Fibroblast of the aortic adventitia (primary cell): ENCODE data around the gene LAMB2. TPM values are rescaled to one million over a fixed set of nuclear protein-coding genes. Genes with fewer than 3 reads are reported as not detected.

Experiments
- DNase-seq: peaks from one replicate; pipeline ENCODE4 v3.0.0-alpha.2; 2010; ENCODE audit warnings: low read depth
- H3K4me3 ChIP-seq: 2 replicates; pipeline ENCODE4 v1.5.1; 2011; ENCODE audit warnings: low read depth, mild to moderate bottlenecking, control low read depth, low read length, moderate library complexity
- CTCF ChIP-seq: IDR thresholded peaks from 2 replicates; pipeline ENCODE4 v1.5.1; 2011; ENCODE audit warnings: mild to moderate bottlenecking, low read length, control low read depth, inconsistent platforms; ENCODE audit not compliant: insufficient read depth
- total RNA-seq: library from RNA; depleted of rRNA; stranded (reverse); fragments of >200 nt; gene quantifications from 2 replicates; pipeline ENCODE4 v1.2.3, GENCODE V29; 2012; ENCODE audit warnings: low replicate concordance

The LAMB2 gene
- total RNA-seq, 1 donor, result 202 TPM

GRCh38 chr3:49122886-49123545 lies 9.8 kb downstream of the LAMB2 start:
- TF ChIP-seq CTCF, result no peak
- no peak overlapping the region for H3K4me3 ChIP-seq
- DNase-seq, result no peak

GRCh38 chr3:49122451-49122850 lies 10.4 kb downstream of the LAMB2 start:
- TF ChIP-seq CTCF, result no peak
- no peak for DNase-seq
- H3K4me3 ChIP-seq, result no peak overlapping the region

- DNase-seq, result no peak
- no peak for TF ChIP-seq CTCF
Measured at GRCh38 chr3:49122022-49122421, 10.8 kb downstream of the LAMB2 start.

GRCh38 chr3:49121132-49121736 lies 11.6 kb downstream of the LAMB2 start:
- TF ChIP-seq CTCF, result no peak
- peak overlapping the region; percentile 93 for H3K4me3 ChIP-seq
- no peak for DNase-seq

More at GRCh38 chr3:49122022-49122421, 10.8 kb downstream of the LAMB2 start:
- no peak overlapping the region for H3K4me3 ChIP-seq

GRCh38 chr3:49120438-49121131 lies 12.3 kb downstream of the LAMB2 start, which contains the start of gene USP19:
TSS of gene USP19 (minus strand) at chr3:49120823. CDS start at chr3:49119145, 1,678 bp downstream.
- peak within 1 kb of the TSS; percentile 93 for H3K4me3 ChIP-seq
- no peak for TF ChIP-seq CTCF
- DNase-seq, result peak; percentile 92

- no peak for DNase-seq
- no peak for TF ChIP-seq CTCF
- H3K4me3 ChIP-seq, result peak overlapping the region; percentile 93
Measured at GRCh38 chr3:49120096-49120437, 12.8 kb downstream of the LAMB2 start.
